GM04504 (cell line): ENCODE measurements around the gene TUBA1C.
"Not testable (repeated sequence)": the region's sequence is repeated elsewhere in the genome, so short reads cannot be mapped to it uniquely, and the experiment has no call there.

Experiments
- DNase-seq: peaks from one replicate; pipeline ENCODE4 v3.0.0-alpha.2; 2012; ENCODE audit warnings: low read depth

TUBA1C gene

DNA sequence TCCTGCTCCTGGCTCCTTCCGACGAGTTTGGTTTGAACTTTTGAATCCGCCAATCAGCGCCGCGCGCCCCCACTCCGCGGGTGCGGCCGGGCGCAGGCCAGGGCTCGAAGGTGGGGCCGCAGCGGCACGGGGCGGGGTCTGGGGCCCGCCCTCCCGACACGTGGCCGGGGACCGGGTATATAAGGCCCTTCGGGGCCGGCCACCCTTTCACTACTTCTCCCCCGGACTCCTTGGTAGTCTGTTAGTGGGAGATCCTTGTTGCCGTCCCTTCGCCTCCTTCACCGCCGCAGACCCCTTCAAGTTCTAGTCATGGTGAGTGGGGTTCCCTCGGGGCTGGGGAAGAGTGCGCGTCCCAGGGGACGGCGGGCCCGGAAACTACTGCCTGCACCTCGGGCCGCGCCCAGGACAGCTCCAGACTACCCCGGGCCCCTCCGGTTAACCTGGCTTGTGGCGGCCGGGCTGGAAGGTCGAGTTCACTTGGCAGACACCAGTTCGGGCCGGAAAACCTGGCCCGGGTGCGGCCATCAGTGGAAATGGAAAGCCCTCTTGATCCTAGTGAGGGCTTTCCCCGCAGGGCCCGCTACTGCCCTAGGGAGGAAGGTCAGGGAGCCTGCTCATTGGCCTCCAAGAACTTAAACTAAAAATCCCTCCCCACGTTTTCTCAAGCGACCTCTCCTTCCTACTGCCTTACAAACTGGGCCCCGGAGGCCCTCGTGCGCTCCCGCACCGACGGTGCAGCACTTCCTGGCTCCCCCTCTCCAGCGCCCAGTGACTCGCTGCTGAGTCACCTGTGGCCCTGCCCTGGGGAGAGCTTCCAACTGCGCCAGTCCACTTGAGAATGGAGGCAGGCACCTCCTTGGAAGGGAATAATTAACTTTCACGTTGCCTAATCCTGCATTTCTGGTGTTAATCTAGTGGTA is at the start of gene TUBA1C:
TSS of gene TUBA1C (plus strand) at position 210 of the 920 bp plus-strand sequence. CDS start at position 310, 100 bp downstream.
- peak; percentile 88 for DNase-seq

DNA sequence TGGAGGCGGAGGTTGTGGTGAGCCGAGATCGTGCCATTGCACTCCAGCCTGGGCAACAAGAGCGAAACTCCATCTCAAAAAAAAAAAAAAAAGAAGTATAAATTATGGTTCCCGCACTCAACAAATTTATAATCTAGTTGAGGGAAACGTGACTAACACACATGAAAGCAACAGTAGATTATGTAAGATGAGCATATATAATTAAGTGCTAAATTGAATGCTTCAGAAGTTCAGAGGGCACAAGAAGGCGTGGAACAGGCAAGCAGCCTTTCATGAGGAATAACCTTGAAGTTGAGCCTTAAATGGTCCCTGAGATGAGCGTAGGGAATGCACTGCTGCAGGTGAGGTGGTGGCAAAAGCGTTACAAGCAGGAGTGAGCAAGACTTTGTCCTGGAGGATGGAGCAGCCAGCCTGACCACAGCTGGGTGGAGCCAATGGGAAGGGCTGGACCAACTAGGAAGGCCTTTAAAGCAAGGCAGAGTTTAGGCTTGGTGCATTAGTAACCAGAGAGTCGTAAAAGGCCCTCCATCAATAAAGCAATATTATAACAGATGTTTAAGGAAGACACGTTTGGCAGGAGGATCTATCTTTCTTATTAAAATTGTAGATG is 45.4 kb upstream of the TUBA1C start:
- no peak for DNase-seq

DNA sequence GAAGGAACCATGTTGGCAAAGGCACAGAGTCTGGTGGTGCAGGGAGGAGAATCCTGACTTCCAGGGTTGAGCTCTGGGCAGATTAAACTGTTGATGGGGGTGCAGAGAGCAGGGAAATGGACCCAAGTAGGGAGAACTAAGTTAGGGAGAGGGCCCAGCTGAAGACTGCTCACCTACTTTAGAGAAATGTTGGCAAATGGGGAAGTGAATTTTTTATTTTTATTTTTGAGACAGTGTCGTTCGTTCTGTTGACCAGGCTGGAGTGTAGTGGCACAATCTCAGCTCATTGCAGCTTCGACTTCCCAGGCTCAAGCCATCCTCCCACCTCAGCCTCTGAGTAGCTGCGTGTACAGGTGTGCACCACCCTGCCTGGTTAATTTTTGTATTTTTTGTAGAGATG is 43.9 kb upstream of the TUBA1C start:
- DNase-seq = no peak

DNA sequence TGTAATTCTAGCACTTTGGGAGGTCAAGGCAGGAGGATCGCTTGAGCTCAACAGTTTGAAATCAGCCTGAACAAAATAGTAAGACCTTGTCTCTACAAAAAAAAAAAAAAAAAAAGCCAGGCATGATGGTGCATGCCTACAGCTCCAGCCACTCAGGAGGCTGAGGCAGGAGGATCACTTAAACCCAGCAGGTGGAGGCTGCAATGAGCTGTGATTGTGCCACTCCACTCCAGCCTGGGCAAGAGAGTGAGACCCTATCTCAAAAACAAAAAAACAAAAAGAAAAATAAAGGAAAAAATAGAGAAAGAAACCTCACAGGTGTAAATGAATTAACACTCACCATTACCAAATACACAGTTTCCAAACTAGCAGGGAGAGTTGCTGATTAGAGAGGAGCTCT is 41.8 kb upstream of the TUBA1C start:
- no peak for DNase-seq

- no peak for DNase-seq
These were observed 41.1 kb upstream of the TUBA1C start for GRCh38 chr12:49223590-49224369.

DNA sequence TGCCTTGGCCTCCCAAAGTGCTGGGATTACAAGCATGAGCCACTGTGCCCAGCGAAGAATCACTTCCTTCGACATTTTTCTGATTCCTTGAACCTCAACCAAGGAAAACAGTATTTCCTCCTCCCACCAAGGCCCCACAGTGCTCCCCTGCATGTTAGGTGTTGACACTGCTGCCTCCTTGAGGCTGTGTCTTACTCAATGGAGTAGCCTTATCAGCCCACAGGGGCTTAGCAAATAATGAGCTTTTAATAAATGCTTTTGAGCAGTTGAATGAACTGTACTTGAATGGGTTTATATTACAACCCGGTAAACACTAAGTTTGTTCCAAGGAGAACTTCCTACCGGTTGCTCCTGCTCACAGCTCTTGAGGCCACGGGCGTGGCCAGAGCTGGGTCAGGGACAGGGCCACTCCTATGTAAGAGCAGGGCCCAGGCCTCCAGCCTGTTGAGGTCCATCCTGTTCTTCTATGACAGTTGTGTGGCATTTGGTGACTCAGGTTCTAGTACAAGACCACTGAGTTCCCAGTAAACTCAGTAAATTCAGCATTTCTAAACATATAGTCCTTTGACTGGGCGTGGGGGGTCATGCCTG is 39.2 kb upstream of the TUBA1C start:
- DNase-seq = no peak

DNA sequence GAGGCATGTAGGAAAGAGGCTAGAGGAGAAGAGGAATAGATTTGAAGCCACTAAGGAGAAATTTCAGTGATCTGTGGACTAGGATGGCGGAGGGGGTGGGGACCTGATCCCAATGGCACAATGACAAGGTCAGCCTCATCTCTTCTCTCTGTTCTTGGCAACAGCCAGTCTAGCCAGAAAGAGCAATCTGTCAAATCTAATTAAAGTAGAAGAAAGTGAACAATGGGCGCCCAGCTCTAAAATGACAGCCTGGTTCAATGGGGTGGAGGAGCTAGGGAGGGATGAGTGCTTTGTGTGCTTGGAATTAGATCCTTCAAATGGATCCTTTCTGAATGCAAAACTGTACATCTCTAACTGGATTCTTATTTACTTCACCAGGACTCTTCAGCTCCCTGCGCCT is 37.2 kb upstream of the TUBA1C start:
- DNase-seq = no peak

DNA sequence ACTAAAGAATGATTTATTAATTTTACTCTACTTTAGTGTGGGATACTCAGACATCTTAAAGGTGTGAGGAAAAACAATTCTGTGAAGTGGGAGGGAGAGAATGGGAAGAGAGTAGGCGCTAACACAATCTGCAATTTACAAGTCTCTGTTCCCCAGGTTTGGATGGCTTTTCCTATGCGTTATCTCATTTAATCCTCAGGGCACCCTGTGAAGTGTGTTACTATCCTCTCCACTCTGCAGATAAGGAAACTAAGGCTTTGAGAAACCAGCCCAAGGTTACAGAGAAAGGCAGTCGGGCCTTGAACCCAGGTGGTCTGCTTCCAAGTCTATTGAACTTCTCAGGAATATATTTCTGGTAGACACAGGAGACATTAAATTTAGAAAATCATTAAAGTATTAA is 36.2 kb upstream of the TUBA1C start:
- no peak for DNase-seq

DNA sequence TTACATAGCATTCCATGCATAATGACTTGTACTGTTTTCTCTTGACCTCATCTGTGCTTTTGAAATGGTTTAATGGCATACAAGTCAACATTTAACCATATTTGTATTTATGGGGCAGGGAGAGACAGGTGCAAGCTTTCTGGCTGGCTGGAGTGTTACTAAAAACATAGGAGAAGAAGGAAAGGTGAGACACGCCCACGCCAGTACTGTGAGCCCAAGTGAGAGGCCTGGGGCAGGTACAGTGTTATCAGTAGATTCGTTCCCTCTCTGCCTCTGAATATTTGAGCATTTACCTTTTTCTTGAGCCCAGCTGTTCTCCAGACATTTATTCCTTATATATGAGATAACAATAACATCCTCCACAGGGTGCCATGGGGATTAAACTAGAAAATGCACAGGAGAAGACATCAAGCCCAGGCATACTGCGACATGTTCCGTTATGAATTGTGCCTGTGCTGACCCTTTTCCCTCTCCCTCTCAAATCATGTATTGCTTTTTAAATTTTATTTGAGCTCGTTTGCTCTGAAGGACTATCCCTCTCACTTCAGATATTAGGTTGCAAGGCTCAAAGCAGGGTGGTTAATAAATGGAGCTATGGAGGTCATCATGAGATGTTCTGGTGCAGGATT is 34.6 kb upstream of the TUBA1C start:
- DNase-seq = no peak

DNA sequence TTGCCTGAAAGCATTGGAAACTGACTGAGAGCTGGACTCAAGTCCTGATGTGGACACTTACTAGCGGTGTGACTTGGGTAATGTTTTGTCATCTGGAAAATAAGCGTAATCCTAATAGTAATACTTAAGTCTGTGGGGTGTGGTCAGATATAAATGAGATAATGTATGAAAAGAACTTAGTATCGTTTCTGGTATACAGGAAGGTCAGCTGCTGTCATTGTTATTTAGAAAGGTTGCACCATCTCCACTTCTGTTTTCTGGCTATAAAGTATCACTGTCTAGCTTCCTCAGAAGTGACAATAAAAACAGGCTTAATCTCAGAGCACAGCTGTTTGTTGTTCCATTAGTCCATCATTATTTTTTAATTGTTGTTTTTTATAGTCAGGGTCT is 34.1 kb upstream of the TUBA1C start:
- no peak for DNase-seq

DNA sequence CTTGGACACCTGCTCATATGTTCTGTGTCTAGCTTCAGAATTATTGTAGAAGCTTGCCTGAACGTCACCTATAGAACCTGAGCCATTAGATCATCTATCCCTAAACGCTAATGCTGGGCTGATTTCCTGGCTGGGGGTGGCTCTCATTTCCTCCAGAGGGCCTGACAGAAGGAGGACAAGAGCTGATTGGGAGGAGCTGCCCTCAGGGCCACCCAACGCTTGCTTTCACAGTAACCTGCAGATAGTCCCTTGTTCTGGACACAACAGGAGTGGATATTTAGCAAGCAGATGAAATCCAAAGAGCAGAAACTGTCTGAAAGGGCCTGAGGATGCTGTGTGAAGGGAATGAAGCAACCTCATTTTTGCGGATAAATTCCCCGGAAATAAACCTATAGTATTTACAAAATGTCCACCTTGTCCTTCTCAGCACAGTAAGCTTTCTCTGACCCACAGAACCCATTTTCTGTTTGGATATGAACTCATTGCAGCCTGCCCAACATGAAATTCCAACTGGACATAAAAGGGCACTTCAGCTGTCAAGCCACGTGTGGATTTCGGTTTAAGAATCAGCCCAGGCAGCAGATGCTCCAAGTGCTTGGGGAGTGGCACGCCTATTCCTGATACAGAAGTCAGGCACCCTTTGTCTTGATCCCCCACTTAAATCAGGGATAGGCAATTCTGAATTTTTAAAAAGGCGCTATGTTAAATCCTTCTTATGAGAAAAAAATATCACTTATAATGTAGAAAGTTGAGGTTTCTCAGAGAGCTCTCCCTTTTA is 32.8 kb upstream of the TUBA1C start:
- DNase-seq = no peak

DNA sequence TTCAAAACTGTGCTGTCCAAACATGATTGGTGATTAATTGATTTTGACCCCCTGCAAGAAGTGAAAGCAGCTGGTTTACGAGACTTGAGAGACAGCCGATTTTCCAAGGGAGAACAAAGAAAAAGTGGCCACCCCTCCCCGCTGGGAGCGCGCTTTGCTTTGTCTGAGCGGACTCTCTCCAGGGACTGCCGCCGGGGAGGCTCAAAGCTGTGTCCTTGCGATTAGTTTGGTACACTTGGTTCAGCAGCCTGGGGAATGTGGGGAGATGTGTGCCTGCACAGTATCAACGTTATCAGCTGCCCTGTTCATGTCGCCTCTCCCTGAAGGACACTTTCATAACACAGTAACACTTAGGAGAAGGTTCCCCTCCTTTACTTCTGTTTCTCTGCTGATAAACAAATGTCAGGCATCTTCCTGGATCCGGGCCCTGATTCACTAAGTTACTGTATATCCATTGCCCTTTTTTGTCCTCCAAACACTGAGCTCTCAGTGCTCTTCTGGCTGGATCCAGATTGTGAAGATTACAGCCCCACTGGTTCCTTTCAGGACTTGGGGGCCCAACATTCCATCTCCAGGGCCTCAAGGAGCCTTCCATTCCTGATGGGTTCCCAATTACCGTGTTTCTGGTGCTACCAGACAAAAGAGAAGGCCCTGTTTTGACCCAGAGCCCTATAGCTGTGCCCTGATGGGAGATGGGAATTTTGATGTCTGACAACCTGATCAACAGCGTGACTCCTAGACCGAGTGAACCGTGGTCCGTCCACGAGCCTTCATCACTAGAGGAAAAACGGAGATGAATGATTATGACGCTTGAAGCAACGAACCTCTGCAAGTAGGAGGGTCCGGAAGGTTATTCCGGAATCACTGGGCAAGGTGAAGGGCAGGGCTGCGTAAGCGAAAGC is 31.7 kb upstream of the TUBA1C start:
- no peak for DNase-seq

- no peak for DNase-seq
These were observed 30.9 kb upstream of the TUBA1C start for GRCh38 chr12:49233842-49234526.

- no peak for DNase-seq
These were observed 28.5 kb upstream of the TUBA1C start for GRCh38 chr12:49236423-49236822.

GRCh38 chr12:49243631-49244030 is 21.3 kb upstream of the TUBA1C start:
- no peak for DNase-seq

- no peak for DNase-seq
These were observed 20.7 kb upstream of the TUBA1C start for GRCh38 chr12:49244176-49244575.

DNA sequence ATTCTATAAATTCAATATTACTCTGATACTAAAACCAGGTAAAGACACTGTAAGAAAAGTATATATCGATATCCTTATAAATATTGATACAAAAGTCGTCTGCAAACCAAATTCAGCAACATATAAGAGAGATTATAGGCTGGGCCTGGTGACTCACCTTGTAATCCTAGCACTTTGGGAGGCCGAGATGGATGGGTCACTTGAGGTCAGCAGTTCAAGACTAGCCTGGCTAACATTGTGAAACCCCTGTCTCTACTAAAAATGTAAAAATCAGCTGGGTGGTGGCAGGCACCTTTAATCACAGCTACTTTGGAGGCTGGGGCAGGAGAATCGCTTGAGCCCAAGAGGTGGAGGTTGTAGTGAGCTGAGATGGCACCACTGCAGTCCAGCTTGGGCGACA is 13.5 kb upstream of the TUBA1C start:
- no peak for DNase-seq

GRCh38 chr12:49253033-49253623 is 11.8 kb upstream of the TUBA1C start:
- DNase-seq = no peak

DNA sequence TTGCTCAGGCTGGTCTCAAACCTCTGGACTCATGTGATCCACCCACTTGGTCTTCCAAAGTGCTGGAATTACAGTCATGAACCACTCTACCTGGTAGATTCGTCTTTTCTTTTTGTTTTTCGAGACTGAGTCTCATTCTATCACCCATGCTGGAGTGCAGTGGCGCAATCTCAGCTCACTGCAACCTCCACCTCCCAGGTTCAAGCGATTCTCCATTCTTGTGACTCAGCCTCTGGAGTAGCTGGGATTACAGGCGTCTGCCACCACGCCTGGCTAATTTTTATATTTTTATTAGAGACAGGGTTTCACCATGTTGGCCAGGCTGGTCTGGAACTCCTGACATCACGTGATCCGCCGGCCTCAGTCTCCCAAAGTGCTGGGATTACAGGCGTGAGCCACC is 9.4 kb upstream of the TUBA1C start:
- DNase-seq = not testable (repeated sequence)
